Endothelial cell of umbilical vein (primary cell): ENCODE data around the gene RASGRF1. TPM values are rescaled to one million over a fixed set of nuclear protein-coding genes. Genes with fewer than 3 reads are reported as not detected.

Source experiments
- BruUV-seq: library from RNA; stranded (reverse); fragments of 400-500 nt; replicated peaks from 2 replicates; lab custom pipeline; 2021; lab: Mats Ljungman, UMichigan
- CTCF ChIA-PET: fragments of 300-600, 350-600 bp; sonication (Branson Sonifier 250); formaldehyde crosslinking; loops from one replicate; lab custom pipeline; 2021; ENCODE audit warnings: antibody characterized with exemption, inconsistent platforms; lab: Charles Lee
- POLR2A ChIA-PET: fragments of 300-600, 350-600 bp; sonication (Branson Sonifier 250); formaldehyde crosslinking; loops from one replicate; lab custom pipeline; 2021; ENCODE audit warnings: antibody characterized with exemption, inconsistent platforms; lab: Charles Lee
- DNase-seq: peaks from one replicate; pipeline ENCODE4 v3.0.0-alpha.2; 2011; ENCODE audit warnings: low read depth, low spot score
- FAIRE-seq: peaks from 2 replicates; lab custom pipeline; 2011; peaks lifted over from hg19 to GRCh38; lab: Jason Lieb, UNC
- H2AFZ ChIP-seq: 2 replicates; pipeline ENCODE4 v1.6.0; 2012; ENCODE audit warnings: low read depth, low read length, control low read depth, inconsistent platforms
- H3K27ac ChIP-seq: 2 replicates; pipeline ENCODE4 v1.5.1; 2011; ENCODE audit warnings: low read depth, mild to moderate bottlenecking, control low read depth, low read length, moderate library complexity; ENCODE audit not compliant: insufficient read depth
- H3K27me3 ChIP-seq, 2 experiments: 2 replicates each; pipeline versions ENCODE4 v1.6.0 to v1.6.1; 2011; ENCODE audit warnings: low read length in 2 of 2, mixed read lengths in 1 of 2; ENCODE audit not compliant: control insufficient read depth in 2 of 2, insufficient read depth in 2 of 2
- H3K36me3 ChIP-seq, 2 experiments: 2 replicates in 1 of 2; 3 replicates in 1 of 2; pipeline ENCODE4 v1.5.1; 2011; ENCODE audit warnings: low read length in 2 of 2, mild to moderate bottlenecking in 1 of 2, moderate library complexity in 1 of 2; ENCODE audit not compliant: control insufficient read depth in 2 of 2, insufficient read depth in 2 of 2; ENCODE audit errors: extremely low read depth in 1 of 2
- H3K4me1 ChIP-seq: 3 replicates; pipeline ENCODE4 v1.5.1; 2011; ENCODE audit warnings: mild to moderate bottlenecking, low read length; ENCODE audit not compliant: control insufficient read depth, insufficient read depth; ENCODE audit errors: extremely low read depth
- H3K4me2 ChIP-seq: 2 replicates; pipeline ENCODE4 v1.6.1; 2011; ENCODE audit warnings: low read length, control low read depth, mixed read lengths; ENCODE audit not compliant: insufficient read depth
- H3K4me3 ChIP-seq, 3 experiments: fragments of 200-600 bp in 1 of 3; sonication (generic), shearing (Covaris generic) in 1 of 3; replicated peaks in 1 of 3; 2 replicates each; pipeline ENCODE4 v1.5.1; 2011 to 2016; ENCODE audit warnings: control low read depth in 3 of 3, low read length in 3 of 3, mild to moderate bottlenecking in 2 of 3, inconsistent platforms in 1 of 3, low read depth in 1 of 3, moderate library complexity in 1 of 3; ENCODE audit not compliant: insufficient read depth in 1 of 3
- H3K79me2 ChIP-seq: 2 replicates; pipeline ENCODE4 v1.6.0; 2012; ENCODE audit warnings: low read length, inconsistent platforms; ENCODE audit not compliant: control insufficient read depth, insufficient read depth
- H3K9ac ChIP-seq: replicated peaks from 2 replicates; pipeline ENCODE3; 2011; ENCODE audit warnings: low read length, control low read depth; ENCODE audit not compliant: insufficient read depth; ENCODE audit errors: extremely low read depth
- H3K9me1 ChIP-seq: replicated peaks from 3 replicates; pipeline ENCODE4 v1.6.0; 2011; ENCODE audit warnings: mild to moderate bottlenecking, low read length; ENCODE audit not compliant: control insufficient read depth, insufficient read depth; ENCODE audit errors: extremely low read depth
- H3K9me3 ChIP-seq: replicated peaks from 2 replicates; pipeline ENCODE4 v1.5.1; 2012; ENCODE audit warnings: low read length, inconsistent platforms; ENCODE audit not compliant: control insufficient read depth, insufficient read depth
- H4K20me1 ChIP-seq: replicated peaks from 2 replicates; pipeline ENCODE3; 2011; ENCODE audit warnings: mild to moderate bottlenecking, low read length; ENCODE audit not compliant: control insufficient read depth, insufficient read depth; ENCODE audit errors: extremely low read depth
- CTCF ChIP-seq, 2 donors: IDR thresholded peaks; 1 replicate in 1 of 2; 2 replicates in 1 of 2; pipeline ENCODE4 v1.5.1; 2011; ENCODE audit warnings: low read length in 2 of 2, mild to moderate bottlenecking in 2 of 2, moderate library complexity in 2 of 2, control low read depth in 1 of 2, inconsistent platforms in 1 of 2, low read depth in 1 of 2; ENCODE audit not compliant: insufficient read depth in 1 of 2; ENCODE audit errors: extremely low read depth in 1 of 2
- EZH2 ChIP-seq: IDR thresholded peaks from 2 replicates; pipeline ENCODE4 v1.6.1; 2012; ENCODE audit warnings: borderline replicate concordance, low read depth, mild to moderate bottlenecking, moderate library complexity, low read length, inconsistent platforms; ENCODE audit not compliant: severe bottlenecking
- FOS ChIP-seq: IDR thresholded peaks from 2 replicates; pipeline ENCODE4 v1.6.1; 2011; ENCODE audit warnings: mild to moderate bottlenecking, low read length, moderate library complexity, borderline replicate concordance; ENCODE audit not compliant: insufficient read depth
- GATA2 ChIP-seq: IDR thresholded peaks from 2 replicates; pipeline ENCODE4 v1.7.0; 2011; ENCODE audit warnings: low read depth, mild to moderate bottlenecking, moderate library complexity, mixed read lengths, low read length; ENCODE audit not compliant: insufficient read length, insufficient read depth
- JUN ChIP-seq: IDR thresholded peaks from 2 replicates; pipeline ENCODE4 v1.6.1; 2011; ENCODE audit warnings: borderline replicate concordance, low read depth; ENCODE audit not compliant: insufficient read length, insufficient read depth
- MAX ChIP-seq: IDR thresholded peaks from 2 replicates; pipeline ENCODE4 v1.6.1; 2011; ENCODE audit not compliant: insufficient read depth, insufficient read length
- MYC ChIP-seq: IDR thresholded peaks from one replicate; pipeline ENCODE4 v1.6.1; 2011; ENCODE audit warnings: mild to moderate bottlenecking, low read depth, low read length
- POLR2A ChIP-seq: IDR thresholded peaks from 2 replicates; pipeline ENCODE4 v1.6.1; 2012; ENCODE audit warnings: low read depth, mild to moderate bottlenecking, control low read depth, low read length
- POLR2AphosphoS5 ChIP-seq: IDR thresholded peaks from 2 replicates; pipeline ENCODE4 v1.6.1; 2012; ENCODE audit warnings: low read depth, mild to moderate bottlenecking, control low read depth, low read length, moderate library complexity; ENCODE audit not compliant: insufficient read depth
- dilution Hi-C: fragments of 300-500 bp; cut with MboI; formaldehyde crosslinking; loops from one replicate; pipeline ENCODE4 v1.15.0; 2019; ENCODE audit warnings: low sequenced_read_pairs; ENCODE audit not compliant: extremely low pct_ligation_motif_present
- intact Hi-C: fragments of 100-400 bp; cut with micrococcal nuclease; formaldehyde crosslinking; loops from one replicate; pipeline ENCODE4 v1.10.0; 2022
- polyA plus RNA-seq, 4 experiments: library from polyadenylated mRNA; depleted of rRNA in 3 of 4; stranded (reverse) in 3 of 4; unstranded in 1 of 4; fragments of >200 nt; gene quantifications; 2 replicates each; pipeline versions ENCODE4 v1.2.1 to v1.2.3, GENCODE V29; 2011 to 2012; ENCODE audit warnings: missing spikeins in 1 of 4
- total RNA-seq: library from RNA; stranded (reverse); gene quantifications from 2 replicates; pipeline ENCODE4 v1.2.3, GENCODE V29; 2021

RASGRF1 gene
- total and polyA plus RNA-seq, 2 donors (not counting 3 experiments of a cell fraction or from before 2014, with no cell fraction given) = 0.04 TPM; not detected in 1

GRCh38 chr15:79132770-79133169, 42.2 kb upstream of the RASGRF1 start:
- Histone ChIP-seq H3K79me2 (no peaks in the 10 kb centered on the region), H3K4me2 (no peak overlapping the region), H3K4me3 (no peak overlapping the region), H3K9ac (no peak overlapping the region), H3K36me3 (no peaks in the 10 kb centered on the region), H3K4me1 (no peaks in the 10 kb centered on the region), H4K20me1 (no peaks in the 10 kb centered on the region), H3K27ac (no peak overlapping the region), H3K9me3 (no peaks in the 10 kb centered on the region), H2AFZ (no peak overlapping the region), H3K27me3 (no peaks in the 10 kb centered on the region), H3K9me1 (no peaks in the 10 kb centered on the region)
- POLR2A ChIA-PET = no interaction called here
- dilution Hi-C loops = no loop called here
- no peak for DNase-seq
- no peak for FAIRE-seq
- TF ChIP-seq POLR2A (no peak), JUN (no peak), CTCF (IDR thresholded peaks at IDR 0.05; ENCODE audit: extremely low read depth in 1 of 2, insufficient read depth in 1 of 2, low read depth in 1 of 2, low read length in 2 of 2) (no peak), EZH2 (no peak), GATA2 (no peak), POLR2AphosphoS5 (no peak), MAX (no peak), FOS (no peak), MYC (no peak)
- no TSS peak for BruUV-seq
- CTCF ChIA-PET = no interaction called here
- intact Hi-C loops = no loop called here
